Naive B cell (primary cell): Measurements from ENCODE around the gene ENPP7. TPM values are rescaled to one million over a fixed set of nuclear protein-coding genes. Genes with fewer than 3 reads are reported as not detected.

Source experiments
- ATAC-seq, 2 donors: fragments of 150-1000 bp; cut with Tn5 transposase; 2 replicates each; pipeline ENCODE4 v1.10.0; 2021; ENCODE audit warnings: low read depth in 2 of 2, mild to moderate bottlenecking in 2 of 2, moderate library complexity in 2 of 2
- DNase-seq: peaks from one replicate; pipeline ENCODE4 v3.0.0; 2022
- H3K27ac Mint-ChIP-seq, 6 donors: one replicate each; pipeline ENCODE4 v1.8.0; 2020 to 2022; ENCODE audit warnings: mild to moderate bottlenecking in 6 of 6, mixed read lengths in 6 of 6, moderate library complexity in 5 of 6, inconsistent platforms in 2 of 6
- H3K27me3 Mint-ChIP-seq, 3 donors: one replicate each; pipeline ENCODE4 v1.8.0; 2021 to 2022; ENCODE audit warnings: mixed read lengths in 3 of 3, mild to moderate bottlenecking in 1 of 3
- H3K36me3 Mint-ChIP-seq, 2 donors: one replicate each; pipeline ENCODE4 v1.8.0; 2020 to 2022; ENCODE audit warnings: mixed read lengths in 2 of 2, inconsistent platforms in 1 of 2, mild to moderate bottlenecking in 1 of 2
- H3K4me1 Mint-ChIP-seq, 3 donors: one replicate each; pipeline ENCODE4 v1.8.0; 2020 to 2022; ENCODE audit warnings: mixed read lengths in 3 of 3, inconsistent platforms in 1 of 3, mild to moderate bottlenecking in 1 of 3, moderate library complexity in 1 of 3
- H3K4me3 Mint-ChIP-seq, 8 donors: one replicate each; pipeline ENCODE4 v1.8.0; 2020 to 2022; ENCODE audit warnings: mild to moderate bottlenecking in 8 of 8, mixed read lengths in 8 of 8, moderate library complexity in 8 of 8, inconsistent platforms in 2 of 8
- H3K9me3 Mint-ChIP-seq, 7 donors: one replicate each; pipeline ENCODE4 v1.8.0; 2020 to 2022; ENCODE audit warnings: mixed read lengths in 7 of 7, mild to moderate bottlenecking in 5 of 7, inconsistent platforms in 2 of 7, moderate library complexity in 1 of 7
- polyA plus RNA-seq, 6 donors: library from polyadenylated mRNA; unstranded; fragments of 300-500 nt; fragmentation: Illumina TruSeq; gene quantifications; one replicate each; pipeline ENCODE4 v1.2.3, GENCODE V29; 2021; ENCODE audit warnings: low read depth in 6 of 6

ENPP7 gene
- polyA plus RNA-seq, 6 donors from 2014 or later: 0.13 to 0.32 (median 0.19) TPM; not detected in 3

DNA sequence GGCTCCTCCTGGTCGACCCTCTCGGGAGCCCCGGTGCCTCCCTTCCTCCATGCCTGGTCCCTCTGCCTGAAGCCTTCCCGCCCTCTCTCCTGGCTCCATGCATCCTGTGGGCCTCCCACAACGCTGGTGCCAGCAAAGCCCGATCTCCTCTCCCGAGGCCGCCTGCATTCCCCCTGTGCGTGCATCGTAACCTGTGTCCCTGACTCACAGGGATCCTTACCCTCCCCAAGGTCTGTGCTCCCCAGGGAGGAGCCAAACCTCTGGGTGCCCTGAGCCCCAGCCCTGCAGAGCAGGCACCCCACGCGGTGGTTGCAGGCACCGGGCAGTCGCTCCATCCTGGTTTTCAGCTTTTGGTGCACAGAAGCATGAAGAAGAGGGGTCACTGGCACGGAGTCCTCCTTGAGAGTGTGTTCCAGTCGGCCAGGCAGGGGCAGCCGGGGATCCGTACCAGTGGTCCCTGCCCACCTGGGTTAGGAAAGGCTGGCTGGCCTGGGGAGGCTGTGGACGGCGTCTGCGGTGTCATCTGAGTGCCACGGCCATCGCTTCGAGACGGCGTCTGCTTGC is 1.8 kb upstream of the ENPP7 start:
- no peak for DNase-seq
- peaks cover 20 to 59% (median 32%) of the 10 kb centered on the region in 3 donors for H3K4me1 Mint-ChIP-seq
- no peaks in the 10 kb centered on the region for H3K36me3 Mint-ChIP-seq
- H3K27me3 Mint-ChIP-seq: no peaks in the 10 kb centered on the region
- no peak for ATAC-seq
- H3K4me3 Mint-ChIP-seq: peak overlapping the region in 6 of 8 donors; percentile 5 to 90 (median 75)
- H3K27ac Mint-ChIP-seq: peak overlapping the region in 2 of 6 donors; percentile 74 to 86
- no peaks in the 10 kb centered on the region for H3K9me3 Mint-ChIP-seq

DNA sequence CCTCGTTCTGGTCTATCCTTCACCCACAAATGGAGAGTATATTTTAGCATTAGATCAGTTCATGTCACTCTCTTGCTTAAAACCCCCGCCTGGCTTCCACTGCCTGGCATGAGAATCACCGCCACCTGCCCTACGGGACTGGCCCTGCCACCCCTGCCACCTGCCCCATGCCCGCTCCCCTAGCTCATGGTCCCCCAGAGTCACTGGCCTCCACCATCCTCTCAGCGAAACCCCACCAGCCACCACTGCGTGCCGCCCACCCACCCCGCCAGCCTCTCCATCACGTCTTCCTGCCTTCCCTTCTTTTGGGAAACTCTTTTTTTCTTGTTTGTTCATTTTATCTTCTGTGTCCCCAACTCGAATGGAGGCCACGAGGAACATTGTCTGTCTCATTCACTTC is 982 bp upstream of the ENPP7 start:
- no peak for DNase-seq
- Mint-ChIP-seq H3K9me3 (no peaks in the 10 kb centered on the region), H3K27ac (peak overlapping the region in 3 of 6 donors; percentile 44 to 73 (median 54)), H3K27me3 (no peaks in the 10 kb centered on the region), H3K4me1 (peaks cover 20 to 59% (median 32%) of the 10 kb centered on the region in 3 donors), H3K4me3 (no peak overlapping the region), H3K36me3 (no peaks in the 10 kb centered on the region)
- ATAC-seq: no peak

DNA sequence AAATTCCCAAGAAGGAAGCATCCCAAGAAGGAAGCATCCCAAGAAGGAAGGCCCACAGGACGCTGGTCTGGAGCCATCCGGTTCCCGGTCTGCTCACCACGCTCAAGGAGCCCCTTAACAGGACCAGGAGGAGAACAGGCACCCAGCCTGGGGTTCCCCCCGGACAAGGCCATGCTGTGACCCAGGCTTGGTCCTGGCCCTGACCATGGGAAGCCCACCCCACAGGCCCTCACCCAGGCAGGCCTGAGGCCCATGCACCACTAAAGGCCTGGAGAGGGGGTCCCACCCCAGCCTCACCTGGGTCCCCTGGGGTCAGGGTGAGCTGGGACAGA is 340 bp upstream of the ENPP7 start:
- H3K4me3 Mint-ChIP-seq: no peak overlapping the region
- DNase-seq (no peak), ATAC-seq (no peak)
- no peaks in the 10 kb centered on the region for H3K36me3 Mint-ChIP-seq
- peaks cover 20 to 59% (median 32%) of the 10 kb centered on the region in 3 donors for H3K4me1 Mint-ChIP-seq
- no peaks in the 10 kb centered on the region for H3K27me3 Mint-ChIP-seq
- H3K9me3 Mint-ChIP-seq: no peaks in the 10 kb centered on the region
- peak overlapping the region in 1 of 6 donors; percentile 46 for H3K27ac Mint-ChIP-seq

DNA sequence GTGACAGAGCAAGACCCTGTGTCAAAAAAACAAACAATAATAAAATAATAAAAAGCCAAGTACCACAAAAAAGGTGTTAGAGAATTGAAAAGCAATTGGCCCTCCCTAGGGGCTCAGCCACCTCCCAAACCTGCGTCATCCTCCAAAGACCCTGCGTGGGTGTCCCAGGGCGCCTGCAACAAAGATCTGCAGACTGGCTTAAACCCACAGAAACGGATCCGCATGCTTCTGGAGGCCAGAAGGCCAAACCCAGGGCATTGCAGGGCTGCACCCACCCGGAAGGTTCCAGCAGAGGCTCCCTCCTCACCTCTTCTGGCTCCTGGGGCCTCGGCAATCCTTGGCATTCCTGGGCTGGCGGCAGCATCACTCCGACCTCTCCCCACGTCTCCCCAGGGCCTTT is 1.5 kb downstream of the ENPP7 start:
- Mint-ChIP-seq H3K4me3 (peak overlapping the region in 7 of 8 donors; percentile 35 to 96 (median 95)), H3K27me3 (peaks cover 3 to 10% (median 6%) of the 10 kb centered on the region in 3 donors), H3K9me3 (no peaks in the 10 kb centered on the region), H3K4me1 (peaks cover 22 to 55% (median 37%) of the 10 kb centered on the region in 3 donors), H3K27ac (peak overlapping the region in 3 of 6 donors; percentile 92 to 98 (median 96)), H3K36me3 (no peaks in the 10 kb centered on the region)
- DNase-seq (no peak), ATAC-seq (no peak)

DNA sequence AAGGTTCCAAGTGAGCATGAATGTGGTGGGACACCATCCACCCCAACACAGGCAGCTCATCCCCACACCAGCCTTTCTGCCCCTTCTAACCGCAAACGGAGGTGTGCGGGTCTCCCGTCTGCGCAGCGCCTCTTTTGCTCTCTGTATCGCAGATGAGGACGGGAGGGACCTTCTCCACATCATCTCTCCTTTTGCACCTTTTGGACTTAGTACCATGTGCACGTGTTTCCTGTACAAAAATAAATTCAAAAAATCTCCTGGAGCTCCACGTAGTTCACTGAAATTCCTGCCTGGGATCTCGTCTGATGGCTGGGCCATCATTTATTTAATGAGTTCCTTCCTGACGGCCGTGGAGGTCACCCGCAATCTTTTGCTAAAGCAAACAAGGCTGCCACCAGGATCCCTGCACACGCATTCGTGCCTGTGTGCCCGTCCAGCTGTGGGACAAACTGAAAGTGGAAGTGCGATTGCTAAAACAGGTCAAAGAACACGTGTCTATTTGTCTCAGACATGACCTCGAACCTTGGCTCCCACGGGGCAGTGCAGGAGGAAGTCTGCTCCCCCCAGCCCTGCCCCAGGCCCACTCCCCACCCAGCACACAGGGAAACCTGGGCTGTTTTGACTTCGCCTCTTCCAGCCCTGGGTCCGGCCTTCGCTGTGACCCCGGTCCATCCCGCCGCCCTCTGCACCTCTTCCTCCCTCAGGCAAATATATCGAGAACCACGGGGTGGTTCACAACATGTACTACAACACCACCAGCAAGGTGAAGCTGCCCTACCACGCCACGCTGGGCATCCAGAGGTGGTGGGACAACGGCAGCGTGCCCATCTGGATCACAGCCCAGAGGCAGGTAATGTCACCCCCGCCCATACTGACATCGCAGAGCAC is 2.3 kb downstream of the ENPP7 start:
- ATAC-seq (peak; percentile 34 to 73), DNase-seq (no peak)
- Mint-ChIP-seq H3K9me3 (no peaks in the 10 kb centered on the region), H3K4me1 (peaks cover 19 to 48% (median 37%) of the 10 kb centered on the region in 3 donors), H3K27me3 (peaks cover 3 to 18% (median 14%) of the 10 kb centered on the region in 3 donors), H3K4me3 (peak overlapping the region; percentile 42 to 96 (median 90)), H3K36me3 (no peaks in the 10 kb centered on the region), H3K27ac (peak overlapping the region; percentile 54 to 98 (median 88))

DNA sequence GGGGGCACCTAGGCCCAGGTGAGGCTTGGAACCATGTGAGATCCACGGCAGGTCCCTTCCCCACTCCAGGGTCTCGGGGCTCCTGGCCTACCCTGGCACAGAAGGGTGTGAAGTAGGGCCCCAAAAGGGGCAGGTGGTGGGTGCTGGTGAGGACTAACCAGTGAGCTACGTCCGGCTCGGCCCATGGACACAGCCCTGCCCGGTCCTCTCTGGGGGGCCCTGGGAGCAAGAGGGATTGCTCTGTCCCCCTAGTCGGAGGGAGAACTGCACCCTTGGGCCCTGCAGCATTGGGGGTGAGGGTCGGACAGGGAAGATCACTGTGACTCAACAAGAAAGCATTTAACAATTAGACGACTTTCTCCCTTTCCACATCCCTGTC is 2.9 kb downstream of the ENPP7 start:
- ATAC-seq: no peak

DNA sequence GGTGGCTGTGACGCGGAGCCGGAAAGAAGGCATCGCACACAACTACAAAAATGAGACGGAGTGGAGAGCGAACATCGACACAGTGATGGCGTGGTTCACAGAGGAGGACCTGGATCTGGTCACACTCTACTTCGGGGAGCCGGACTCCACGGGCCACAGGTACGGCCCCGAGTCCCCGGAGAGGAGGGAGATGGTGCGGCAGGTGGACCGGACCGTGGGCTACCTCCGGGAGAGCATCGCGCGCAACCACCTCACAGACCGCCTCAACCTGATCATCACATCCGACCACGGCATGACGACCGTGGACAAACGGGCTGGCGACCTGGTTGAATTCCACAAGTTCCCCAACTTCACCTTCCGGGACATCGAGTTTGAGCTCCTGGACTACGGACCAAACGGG is 4.4 kb downstream of the ENPP7 start:
- DNase-seq (no peak), ATAC-seq (no peak)
- H3K9me3 Mint-ChIP-seq: no peaks in the 10 kb centered on the region
- peaks cover 16 to 38% (median 35%) of the 10 kb centered on the region in 3 donors for H3K27me3 Mint-ChIP-seq
- H3K4me1 Mint-ChIP-seq: peaks cover 16 to 28% (median 22%) of the 10 kb centered on the region in 3 donors
- no peak overlapping the region for H3K4me3 Mint-ChIP-seq
- peaks cover 0 to 7% of the 10 kb centered on the region in 2 donors for H3K36me3 Mint-ChIP-seq
- peak overlapping the region in 2 of 6 donors; percentile 70 to 94 for H3K27ac Mint-ChIP-seq

More for the DNA sequence above, 2.9 kb downstream of the ENPP7 start:
- peaks cover 19 to 42% (median 36%) of the 10 kb centered on the region in 3 donors for H3K4me1 Mint-ChIP-seq
- peaks cover 0 to under 1% of the 10 kb centered on the region in 2 donors for H3K36me3 Mint-ChIP-seq
- no peaks in the 10 kb centered on the region for H3K9me3 Mint-ChIP-seq
- peak overlapping the region in 4 of 6 donors; percentile 85 to 98 (median 94) for H3K27ac Mint-ChIP-seq
- peaks cover 3 to 24% (median 20%) of the 10 kb centered on the region in 3 donors for H3K27me3 Mint-ChIP-seq
- peak overlapping the region in 4 of 8 donors; percentile 71 to 96 (median 90) for H3K4me3 Mint-ChIP-seq
- DNase-seq: no peak

DNA sequence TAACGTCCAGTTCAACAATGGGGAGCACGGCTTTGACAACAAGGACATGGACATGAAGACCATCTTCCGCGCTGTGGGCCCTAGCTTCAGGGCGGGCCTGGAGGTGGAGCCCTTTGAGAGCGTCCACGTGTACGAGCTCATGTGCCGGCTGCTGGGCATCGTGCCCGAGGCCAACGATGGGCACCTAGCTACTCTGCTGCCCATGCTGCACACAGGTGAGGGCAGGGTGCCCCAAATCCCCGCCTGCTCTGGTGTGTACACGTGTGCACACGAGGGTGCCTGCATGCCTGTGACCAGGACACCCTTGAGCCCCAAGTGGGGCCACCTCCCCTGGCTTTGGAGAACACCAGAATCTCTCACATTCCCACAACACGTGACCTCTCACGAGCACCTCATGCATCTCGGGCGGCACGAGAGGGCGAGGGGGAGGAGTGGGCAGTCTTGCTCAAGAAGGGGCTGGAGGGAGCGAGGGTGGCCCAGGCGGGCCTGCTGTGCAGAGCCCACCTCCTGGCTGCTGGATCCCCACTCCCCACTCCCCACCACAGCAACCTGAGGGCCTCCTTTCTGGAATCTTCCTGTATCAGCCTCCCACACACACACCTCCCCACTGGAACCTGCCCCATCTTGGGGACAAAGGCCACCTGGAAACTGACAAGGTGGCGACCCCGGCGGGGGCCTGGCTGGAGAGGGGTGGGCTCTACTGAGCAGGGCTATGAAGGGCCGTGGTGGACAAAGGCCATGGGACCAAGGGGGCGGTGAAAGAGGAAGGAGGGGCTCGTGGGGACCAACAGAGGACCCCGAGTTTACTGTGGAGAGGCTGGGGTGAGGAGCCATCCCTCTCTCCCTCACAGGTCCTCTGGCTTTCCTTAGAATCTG is 6.5 kb downstream of the ENPP7 start:
- Mint-ChIP-seq H3K9me3 (no peaks in the 10 kb centered on the region), H3K27ac (peak overlapping the region in 1 of 6 donors; percentile 59), H3K27me3 (peaks cover 23 to 54% (median 53%) of the 10 kb centered on the region in 3 donors), H3K4me3 (no peak overlapping the region), H3K36me3 (peaks cover 0 to 7% of the 10 kb centered on the region in 2 donors), H3K4me1 (peaks cover 15 to 18% (median 15%) of the 10 kb centered on the region in 3 donors)
- ATAC-seq: no peak
- DNase-seq: no peak

DNA sequence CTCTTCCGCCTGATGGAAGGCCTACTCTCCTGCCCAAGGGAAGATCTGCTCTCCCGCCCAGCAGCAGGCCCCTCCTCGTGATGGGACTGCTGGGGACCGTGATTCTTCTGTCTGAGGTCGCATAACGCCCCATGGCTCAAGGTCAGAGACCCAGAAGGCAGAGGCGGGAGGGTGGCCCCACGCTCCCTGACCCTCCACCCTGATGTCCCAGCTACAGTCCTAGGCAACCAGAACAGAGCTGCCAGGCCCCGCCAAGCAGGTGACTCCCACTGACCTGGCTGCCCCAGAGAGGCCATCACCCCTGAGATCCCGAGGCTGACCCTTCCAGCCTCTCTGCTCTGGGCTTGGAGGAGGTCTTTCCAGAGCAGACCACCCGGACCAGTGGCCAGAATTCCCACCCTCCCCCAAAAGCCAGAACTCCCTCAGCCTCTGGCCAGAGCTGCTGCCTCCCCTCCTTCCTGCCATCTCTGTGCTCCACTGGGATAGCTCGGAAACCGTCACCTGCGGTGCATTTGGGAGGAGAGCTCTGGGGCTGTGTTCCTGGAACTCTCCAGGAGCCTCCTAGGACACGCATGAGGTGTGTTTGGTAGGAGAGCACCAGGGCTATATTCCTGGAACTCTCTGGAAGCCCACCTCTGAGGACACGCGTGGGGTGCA is 7.3 kb downstream of the ENPP7 start:
- Mint-ChIP-seq H3K36me3 (peaks cover 0 to 7% of the 10 kb centered on the region in 2 donors), H3K9me3 (no peaks in the 10 kb centered on the region), H3K4me3 (no peak overlapping the region), H3K27ac (no peak overlapping the region), H3K4me1 (peaks cover 7 to 11% (median 8%) of the 10 kb centered on the region in 3 donors), H3K27me3 (peaks cover 23 to 56% (median 54%) of the 10 kb centered on the region in 3 donors)
- ATAC-seq (no peak), DNase-seq (no peak)

DNA sequence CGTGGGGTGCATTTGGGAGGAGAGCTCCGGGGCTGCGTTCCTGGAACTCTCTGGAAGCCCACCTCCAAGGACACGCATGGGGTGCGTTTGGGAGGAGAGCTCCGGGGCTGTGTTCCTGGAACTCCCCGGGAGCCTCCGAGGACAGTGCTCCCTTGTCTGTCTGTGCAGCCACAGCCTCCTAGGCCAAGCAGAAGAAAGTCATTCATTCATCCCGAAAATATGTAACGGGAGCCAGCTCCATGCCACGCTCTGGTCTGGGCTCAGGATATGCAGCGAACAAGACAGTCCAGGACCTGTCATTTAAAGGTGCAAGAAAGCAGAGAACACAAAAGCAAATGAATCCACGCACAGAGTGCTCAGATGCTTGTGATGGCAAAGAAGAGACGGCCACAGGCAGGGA is 7.9 kb downstream of the ENPP7 start:
- DNase-seq (no peak), ATAC-seq (no peak)
- peaks cover 0 to 7% of the 10 kb centered on the region in 2 donors for H3K36me3 Mint-ChIP-seq
- H3K27ac Mint-ChIP-seq: no peak overlapping the region
- H3K27me3 Mint-ChIP-seq: peaks cover 23 to 59% (median 54%) of the 10 kb centered on the region in 3 donors
- H3K4me3 Mint-ChIP-seq: no peak overlapping the region
- peaks cover 2 to 5% (median 2%) of the 10 kb centered on the region in 3 donors for H3K4me1 Mint-ChIP-seq
- H3K9me3 Mint-ChIP-seq: no peaks in the 10 kb centered on the region

DNA sequence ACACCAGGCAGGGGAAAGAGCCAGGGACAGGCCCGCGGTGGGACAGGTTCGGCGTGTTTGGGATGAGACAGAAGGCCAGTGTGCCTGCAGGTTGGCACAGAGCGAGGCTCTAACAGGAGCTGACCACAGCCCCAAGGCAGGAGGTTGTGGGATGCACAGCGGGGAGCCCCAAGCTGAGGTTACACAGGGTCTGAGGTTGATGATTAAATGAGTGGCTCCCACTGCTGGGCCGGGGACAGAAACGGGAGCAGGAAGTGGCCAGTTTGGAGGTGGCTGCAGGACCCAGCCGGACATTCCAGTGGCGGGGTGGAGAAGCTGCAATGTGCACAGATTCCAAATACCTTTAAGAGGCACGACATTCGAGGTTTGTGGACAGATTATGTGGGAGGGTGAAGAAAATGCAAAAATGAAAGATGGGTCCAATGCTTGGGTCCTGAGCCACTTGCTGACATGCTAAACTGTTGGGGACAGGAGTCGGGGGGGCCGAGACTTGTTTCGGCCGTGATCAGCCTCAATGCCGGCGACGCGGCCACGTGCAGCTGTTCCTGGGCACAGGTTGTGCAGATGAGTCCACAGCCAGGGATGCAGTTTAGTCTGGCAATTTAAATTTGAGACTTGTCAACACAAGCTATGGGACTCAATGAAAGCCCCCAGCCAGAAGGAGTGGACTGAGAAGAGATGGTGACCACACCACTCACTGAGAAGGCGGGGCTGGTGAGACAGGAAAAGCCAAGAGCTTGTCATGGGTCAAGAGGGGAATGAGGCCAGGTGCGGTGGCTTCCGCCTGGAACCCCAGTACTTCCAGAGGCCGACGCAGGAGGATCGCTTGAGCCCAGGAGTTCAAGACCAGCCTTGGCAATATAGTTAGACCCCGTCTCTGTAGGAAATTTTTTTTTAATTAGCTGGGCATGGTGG is 8.7 kb downstream of the ENPP7 start:
- peaks cover 0 to 7% of the 10 kb centered on the region in 2 donors for H3K36me3 Mint-ChIP-seq
- H3K27ac Mint-ChIP-seq: peak overlapping the region in 1 of 6 donors; percentile 62
- peak overlapping the region in 1 of 8 donors; percentile 25 for H3K4me3 Mint-ChIP-seq
- no peaks in the 10 kb centered on the region for H3K9me3 Mint-ChIP-seq
- H3K27me3 Mint-ChIP-seq: peaks cover 23 to 59% (median 54%) of the 10 kb centered on the region in 3 donors
- peaks cover 0 to 5% (median 2%) of the 10 kb centered on the region in 3 donors for H3K4me1 Mint-ChIP-seq
- ATAC-seq: no peak
- no peak for DNase-seq

DNA sequence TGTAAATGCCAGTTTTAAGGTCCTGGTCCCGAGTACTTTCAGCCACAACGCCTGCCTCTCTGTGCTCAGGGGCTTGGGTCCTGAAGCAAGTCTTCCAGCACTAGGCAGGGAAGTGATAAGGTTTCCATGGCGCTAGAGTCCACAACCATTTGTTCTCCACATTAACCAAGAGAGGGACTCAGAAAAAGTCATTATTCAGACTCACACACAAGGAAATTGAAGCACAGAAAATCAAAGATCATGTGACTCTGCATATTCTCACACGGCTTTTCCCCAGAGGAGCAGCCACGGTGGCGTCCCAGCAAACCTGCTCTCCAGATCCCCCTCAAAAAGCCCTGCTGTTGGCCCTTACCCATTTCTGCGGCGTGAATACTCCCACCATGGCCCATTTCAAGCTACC is 9.7 kb downstream of the ENPP7 start:
- H3K27me3 Mint-ChIP-seq: peaks cover 23 to 59% (median 57%) of the 10 kb centered on the region in 3 donors
- ATAC-seq (no peak), DNase-seq (no peak)
- H3K4me3 Mint-ChIP-seq: no peak overlapping the region
- no peaks in the 10 kb centered on the region for H3K9me3 Mint-ChIP-seq
- H3K27ac Mint-ChIP-seq: no peak overlapping the region
- peaks cover 3 to 6% (median 5%) of the 10 kb centered on the region in 3 donors for H3K4me1 Mint-ChIP-seq
- H3K36me3 Mint-ChIP-seq: peaks cover 0 to 7% of the 10 kb centered on the region in 2 donors
